ENCODE results near the gene GKN1. TPM values are rescaled to one million over a fixed set of nuclear protein-coding genes. Genes with fewer than 3 reads are reported as not detected.

Gene GKN1
- total RNA-seq, 1 experiment from 2014 or later = not detected

- POLR2A ChIA-PET (ENCODE audit: low non-redundant PET) = no interaction called here
- DNase-seq (ENCODE audit: low spot score) = peak; percentile 72
- no peaks in the 10 kb centered on the region for H3K27me3 ChIP-seq (replicated peaks; ENCODE audit: insufficient read depth, low read depth, low read length, poor library complexity)
- no peaks in the 10 kb centered on the region for H3K36me3 ChIP-seq (ENCODE audit: insufficient read depth, low read length, poor library complexity, severe bottlenecking)
- H3K4me1 ChIP-seq (ENCODE audit: insufficient read depth, low read length, poor library complexity, severe bottlenecking) = peaks cover 57% of the 10 kb centered on the region
- intact Hi-C loops (cut with micrococcal nuclease; ENCODE audit: unreplicated experiment) = loop anchor here (1.0 to 5.0 kb wide), 3 partner anchors 83 to 552 kb away; no protein-coding TSS in a partner anchor
- no peak for TF ChIP-seq CTCF (conservative IDR thresholded peaks at IDR 0.05; ENCODE audit: low read depth, low read length)
- TF ChIP-seq EZH2 (IDR thresholded peaks at IDR 0.05; ENCODE audit: borderline replicate concordance, low read depth, low read length, poor library complexity, severe bottlenecking) = no peak
- peak overlapping the region; percentile 86 for H3K27ac ChIP-seq (ENCODE audit: low read depth, low read length, poor library complexity, severe bottlenecking)
- no TSS peak for BruUV-seq (replicated peaks)
- peak overlapping the region; percentile 95 for H3K4me3 ChIP-seq (ENCODE audit: low read depth, low read length, poor library complexity, severe bottlenecking)
- CTCF ChIA-PET = interaction anchor here (1.2 kb wide), 1 partner anchor 292 kb away, joined by 6 read pairs; no protein-coding TSS in a partner anchor
- no peaks in the 10 kb centered on the region for H3K9me3 ChIP-seq (ENCODE audit: low read depth, low read length, poor library complexity, severe bottlenecking)
Measured at GRCh38 chr2:69013840-69014821, 39.7 kb downstream of the GKN1 start.

GRCh38 chr2:69017080-69017479 is 42.6 kb downstream of the GKN1 start:
- intact Hi-C loops (cut with micrococcal nuclease; ENCODE audit: unreplicated experiment) = no loop called here
- H3K27me3 ChIP-seq (replicated peaks; ENCODE audit: insufficient read depth, low read depth, low read length, poor library complexity) = no peaks in the 10 kb centered on the region
- no peak for TF ChIP-seq EZH2 (IDR thresholded peaks at IDR 0.05; ENCODE audit: borderline replicate concordance, low read depth, low read length, poor library complexity, severe bottlenecking)
- TF ChIP-seq CTCF (conservative IDR thresholded peaks at IDR 0.05; ENCODE audit: low read depth, low read length) = no peak
- no TSS peak for BruUV-seq (replicated peaks)
- H3K36me3 ChIP-seq (ENCODE audit: insufficient read depth, low read length, poor library complexity, severe bottlenecking) = no peaks in the 10 kb centered on the region
- peak; percentile 41 for DNase-seq (ENCODE audit: low spot score)
- H3K4me3 ChIP-seq (ENCODE audit: low read depth, low read length, poor library complexity, severe bottlenecking) = peak overlapping the region; percentile 95
- no peaks in the 10 kb centered on the region for H3K9me3 ChIP-seq (ENCODE audit: low read depth, low read length, poor library complexity, severe bottlenecking)
- H3K27ac ChIP-seq (ENCODE audit: low read depth, low read length, poor library complexity, severe bottlenecking) = peak overlapping the region; percentile 68
- H3K4me1 ChIP-seq (ENCODE audit: insufficient read depth, low read length, poor library complexity, severe bottlenecking) = peaks cover 68% of the 10 kb centered on the region
- POLR2A ChIA-PET (ENCODE audit: low non-redundant PET) = interaction anchor here (1.1 kb wide), 1 partner anchor 66 kb away, joined by 3 read pairs; no protein-coding TSS in a partner anchor
- CTCF ChIA-PET = no interaction called here

- Histone ChIP-seq H3K4me1 (ENCODE audit: insufficient read depth, low read length, poor library complexity, severe bottlenecking) (peaks cover 69% of the 10 kb centered on the region), H3K9me3 (ENCODE audit: low read depth, low read length, poor library complexity, severe bottlenecking) (no peaks in the 10 kb centered on the region), H3K27ac (ENCODE audit: low read depth, low read length, poor library complexity, severe bottlenecking) (peak overlapping the region; percentile 68), H3K36me3 (ENCODE audit: insufficient read depth, low read length, poor library complexity, severe bottlenecking) (no peaks in the 10 kb centered on the region), H3K4me3 (ENCODE audit: low read depth, low read length, poor library complexity, severe bottlenecking) (no peak overlapping the region), H3K27me3 (replicated peaks; ENCODE audit: insufficient read depth, low read depth, low read length, poor library complexity) (no peaks in the 10 kb centered on the region)
- no TSS peak for BruUV-seq (replicated peaks)
- ChIA-PET POLR2A (ENCODE audit: low non-redundant PET) (interaction anchor here (0.6 to 1.1 kb wide), 2 partner anchors 65 to 1106 kb away, joined by 3 to 4 read pairs; no protein-coding TSS in a partner anchor), CTCF (no interaction called here)
- intact Hi-C loops (cut with micrococcal nuclease; ENCODE audit: unreplicated experiment) = no loop called here
- no peak for TF ChIP-seq EZH2 (IDR thresholded peaks at IDR 0.05; ENCODE audit: borderline replicate concordance, low read depth, low read length, poor library complexity, severe bottlenecking)
- no peak for TF ChIP-seq CTCF (conservative IDR thresholded peaks at IDR 0.05; ENCODE audit: low read depth, low read length)
- peak; percentile 46 for DNase-seq (ENCODE audit: low spot score)
Measured at GRCh38 chr2:69017835-69018234, 43.4 kb downstream of the GKN1 start.

All from A673 (cell line).